Measurements from ENCODE around the gene DDX24.

- TF ChIP-seq POLR2A (IDR thresholded peaks at IDR 0.05) (no peak), CTCF (IDR thresholded peaks at IDR 0.05) (no peak)
These were observed 32.0 kb downstream of the DDX24 start for GRCh38 chr14:94048691-94049624.

Measured in heart left ventricle (tissue), 13 donors.